Measurements from ENCODE around the gene INTS3. TPM values are rescaled to one million over a fixed set of nuclear protein-coding genes. Genes with fewer than 3 reads are reported as not detected.

INTS3 gene
- total and polyA plus RNA-seq, 10 of the 15 experiments (the other 5 are each of a cell fraction or from before 2014, with no cell fraction given) = 12.6 to 87.4 (median 30.8) TPM

DNA sequence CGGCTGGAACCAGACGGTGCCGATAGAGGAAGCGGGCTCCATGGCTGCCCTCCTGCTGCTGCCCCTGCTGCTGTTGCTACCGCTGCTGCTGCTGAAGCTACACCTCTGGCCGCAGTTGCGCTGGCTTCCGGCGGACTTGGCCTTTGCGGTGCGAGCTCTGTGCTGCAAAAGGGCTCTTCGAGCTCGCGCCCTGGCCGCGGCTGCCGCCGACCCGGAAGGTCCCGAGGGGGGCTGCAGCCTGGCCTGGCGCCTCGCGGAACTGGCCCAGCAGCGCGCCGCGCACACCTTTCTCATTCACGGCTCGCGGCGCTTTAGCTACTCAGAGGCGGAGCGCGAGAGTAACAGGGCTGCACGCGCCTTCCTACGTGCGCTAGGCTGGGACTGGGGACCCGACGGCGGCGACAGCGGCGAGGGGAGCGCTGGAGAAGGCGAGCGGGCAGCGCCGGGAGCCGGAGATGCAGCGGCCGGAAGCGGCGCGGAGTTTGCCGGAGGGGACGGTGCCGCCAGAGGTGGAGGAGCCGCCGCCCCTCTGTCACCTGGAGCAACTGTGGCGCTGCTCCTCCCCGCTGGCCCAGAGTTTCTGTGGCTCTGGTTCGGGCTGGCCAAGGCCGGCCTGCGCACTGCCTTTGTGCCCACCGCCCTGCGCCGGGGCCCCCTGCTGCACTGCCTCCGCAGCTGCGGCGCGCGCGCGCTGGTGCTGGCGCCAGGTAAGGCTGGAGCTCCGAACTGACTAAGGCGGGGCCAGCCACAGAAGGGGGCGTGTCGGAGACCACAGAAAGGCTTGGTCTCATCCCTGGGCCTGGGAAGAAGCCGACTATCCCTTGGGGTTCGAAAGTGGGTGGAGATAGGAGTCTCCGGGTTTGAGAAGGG lies 47.8 kb downstream of the INTS3 start (continued):
- TF ChIP-seq PML (IDR thresholded peaks at IDR 0.05; ENCODE audit: low read length) = no peak
- TF ChIP-seq FOS (IDR thresholded peaks at IDR 0.05; ENCODE audit: borderline replicate concordance, extremely low read depth, insufficient read length) = no peak
- no peak for TF ChIP-seq STAT3 (IDR thresholded peaks at IDR 0.05; ENCODE audit: low read depth, low read length)
- 0 out of 3 replicates have a peak, but pooled peaks of 1 of the 2 experiments have one; percentile 5 for TF ChIP-seq EGR1 (IDR thresholded peaks at IDR 0.05; ENCODE audit: borderline replicate concordance in 1 of 2, low read depth in 2 of 2, low read length in 2 of 2)
- peak; percentile 23; the same call in 1 of the 2 replicates for TF ChIP-seq RB1 (IDR thresholded peaks at IDR 0.05; ENCODE audit: borderline replicate concordance)
- no peak for TF ChIP-seq NFIC (IDR thresholded peaks at IDR 0.05; ENCODE audit: low read depth, low read length)
- no peak for TF ChIP-seq CBFB (IDR thresholded peaks at IDR 0.05; ENCODE audit: low read depth)
- TF ChIP-seq BHLHE40 (IDR thresholded peaks at IDR 0.05; ENCODE audit: borderline replicate concordance in 1 of 2, low read depth in 2 of 2, low read length in 1 of 2) = peak in 1 of 2 experiments; percentile 61; a peak in 3 of 4 replicates
- no peak; the same call in 1 of the 2 replicates for TF ChIP-seq GATAD2B (conservative IDR thresholded peaks at IDR 0.05; ENCODE audit: low read depth)
- no peak for TF ChIP-seq USF2 (IDR thresholded peaks at IDR 0.05; ENCODE audit: borderline replicate concordance, low read depth, low read length)
- no peak for TF ChIP-seq KAT2A (conservative IDR thresholded peaks at IDR 0.05; ENCODE audit: control insufficient read depth, low read depth, low read length)
- TF ChIP-seq TAF1 (IDR thresholded peaks at IDR 0.05; ENCODE audit: borderline replicate concordance, low read depth, low read length) = 0 out of 2 replicates have a peak, but pooled peaks have one; percentile 19
- TF ChIP-seq RUNX3 (IDR thresholded peaks at IDR 0.05; ENCODE audit: low read length) = peak; percentile 34; the same call in 1 of the 2 replicates
- no peak for TF ChIP-seq RCOR1 (conservative IDR thresholded peaks at IDR 0.05; ENCODE audit: low read depth, low read length)
- TF ChIP-seq SUPT20H (IDR thresholded peaks at IDR 0.05; ENCODE audit: borderline replicate concordance, control insufficient read depth, low read depth, low read length) = no peak
- TF ChIP-seq RELA (IDR thresholded peaks at IDR 0.05; ENCODE audit: borderline replicate concordance, partially characterized antibody) = no peak
- no peak for TF ChIP-seq SP1 (IDR thresholded peaks at IDR 0.05; ENCODE audit: low read depth, low read length)
- TF ChIP-seq NFYA (IDR thresholded peaks at IDR 0.05; ENCODE audit: borderline replicate concordance, low read depth, low read length) = no peak
- no peak for TF ChIP-seq SIX5 (IDR thresholded peaks at IDR 0.05; ENCODE audit: low read depth, low read length, severe bottlenecking)
- TF ChIP-seq, protein P1, sequence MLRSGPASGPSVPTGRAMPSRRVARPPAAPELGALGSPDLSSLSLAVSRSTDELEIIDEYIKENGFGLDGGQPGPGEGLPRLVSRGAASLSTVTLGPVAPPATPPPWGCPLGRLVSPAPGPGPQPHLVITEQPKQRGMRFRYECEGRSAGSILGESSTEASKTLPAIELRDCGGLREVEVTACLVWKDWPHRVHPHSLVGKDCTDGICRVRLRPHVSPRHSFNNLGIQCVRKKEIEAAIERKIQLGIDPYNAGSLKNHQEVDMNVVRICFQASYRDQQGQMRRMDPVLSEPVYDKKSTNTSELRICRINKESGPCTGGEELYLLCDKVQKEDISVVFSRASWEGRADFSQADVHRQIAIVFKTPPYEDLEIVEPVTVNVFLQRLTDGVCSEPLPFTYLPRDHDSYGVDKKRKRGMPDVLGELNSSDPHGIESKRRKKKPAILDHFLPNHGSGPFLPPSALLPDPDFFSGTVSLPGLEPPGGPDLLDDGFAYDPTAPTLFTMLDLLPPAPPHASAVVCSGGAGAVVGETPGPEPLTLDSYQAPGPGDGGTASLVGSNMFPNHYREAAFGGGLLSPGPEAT (IDR thresholded peaks at IDR 0.05; ENCODE audit: low read depth) = no peak
- no peak for TF ChIP-seq ZNF24 (IDR thresholded peaks at IDR 0.05)
- no peak for TF ChIP-seq SMAD5 (IDR thresholded peaks at IDR 0.05; ENCODE audit: low read depth)
- TF ChIP-seq, protein P2, sequence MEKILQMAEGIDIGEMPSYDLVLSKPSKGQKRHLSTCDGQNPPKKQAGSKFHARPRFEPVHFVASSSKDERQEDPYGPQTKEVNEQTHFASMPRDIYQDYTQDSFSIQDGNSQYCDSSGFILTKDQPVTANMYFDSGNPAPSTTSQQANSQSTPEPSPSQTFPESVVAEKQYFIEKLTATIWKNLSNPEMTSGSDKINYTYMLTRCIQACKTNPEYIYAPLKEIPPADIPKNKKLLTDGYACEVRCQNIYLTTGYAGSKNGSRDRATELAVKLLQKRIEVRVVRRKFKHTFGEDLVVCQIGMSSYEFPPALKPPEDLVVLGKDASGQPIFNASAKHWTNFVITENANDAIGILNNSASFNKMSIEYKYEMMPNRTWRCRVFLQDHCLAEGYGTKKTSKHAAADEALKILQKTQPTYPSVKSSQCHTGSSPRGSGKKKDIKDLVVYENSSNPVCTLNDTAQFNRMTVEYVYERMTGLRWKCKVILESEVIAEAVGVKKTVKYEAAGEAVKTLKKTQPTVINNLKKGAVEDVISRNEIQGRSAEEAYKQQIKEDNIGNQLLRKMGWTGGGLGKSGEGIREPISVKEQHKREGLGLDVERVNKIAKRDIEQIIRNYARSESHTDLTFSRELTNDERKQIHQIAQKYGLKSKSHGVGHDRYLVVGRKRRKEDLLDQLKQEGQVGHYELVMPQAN (conservative IDR thresholded peaks at IDR 0.05) = no peak; the same call in 1 of the 2 replicates
- TF ChIP-seq BRCA1 (IDR thresholded peaks at IDR 0.05; ENCODE audit: low read depth, low read length) = no peak
- TF ChIP-seq TBL1XR1 (IDR thresholded peaks at IDR 0.05; ENCODE audit: low read depth, low read length) = no peak
- no peak for TF ChIP-seq ZNF384 (IDR thresholded peaks at IDR 0.05; ENCODE audit: borderline replicate concordance, low read depth, low read length)
- TF ChIP-seq ASH2L (IDR thresholded peaks at IDR 0.05; ENCODE audit: borderline replicate concordance, low read depth) = no peak

Data from GM12878 (cell line).